ENCODE results near the gene GBGT1.

- no peak for TF ChIP-seq CTCF (IDR thresholded peaks at IDR 0.05)
- no peak for TF ChIP-seq EZH2 (IDR thresholded peaks at IDR 0.05; ENCODE audit: borderline replicate concordance, insufficient read depth, low read depth, low read length, poor library complexity, severe bottlenecking)
These were observed 29.1 kb downstream of the GBGT1 start for GRCh38 chr9:133134388-133135145.

Data from B cell (primary cell).